ENCODE data around the gene MAD1L1. TPM values are rescaled to one million over a fixed set of nuclear protein-coding genes. Genes with fewer than 3 reads are reported as not detected.

Gene MAD1L1
- total and polyA plus RNA-seq, 2 experiments from 2014 or later: 38.2 to 69.8 TPM

DNA sequence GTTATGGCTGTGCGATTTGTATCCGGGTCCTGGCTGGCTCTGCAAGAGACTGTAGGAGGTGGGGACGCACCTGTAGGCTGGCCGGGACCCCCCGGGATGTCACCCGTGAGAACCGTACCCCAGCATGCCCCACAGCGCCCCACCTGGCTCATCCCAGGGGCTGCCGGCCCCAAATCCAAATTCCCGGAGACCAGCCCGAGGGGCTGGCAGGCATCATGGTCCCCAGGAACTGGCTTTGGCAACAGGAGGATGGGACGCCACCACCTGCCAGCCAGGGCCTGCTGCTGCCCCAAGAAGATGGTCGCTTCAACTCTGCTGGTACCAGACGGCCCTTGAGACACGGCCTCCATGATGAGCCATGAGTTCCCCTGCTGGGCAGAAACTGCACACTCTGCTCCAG, 323.3 kb downstream of the MAD1L1 start:
- Histone ChIP-seq H3K79me2 (ENCODE audit: insufficient read depth) (no peaks in the 10 kb centered on the region), H3K27me3 (replicated peaks; ENCODE audit: insufficient read depth) (no peaks in the 10 kb centered on the region), H3K4me3 (no peak overlapping the region), H3K4me1 (ENCODE audit: insufficient read depth) (no peaks in the 10 kb centered on the region), H3K9ac (no peak overlapping the region), H3K9me3 (ENCODE audit: low read depth) (no peaks in the 10 kb centered on the region), H2AFZ (no peak overlapping the region), H4K20me1 (ENCODE audit: insufficient read depth) (no peaks in the 10 kb centered on the region), H3K4me2 (ENCODE audit: unreplicated experiment) (no peak overlapping the region), H3K27ac (no peak overlapping the region), H3K36me3 (ENCODE audit: low read depth) (no peaks in the 10 kb centered on the region), H3K9me2 (ENCODE audit: insufficient read depth) (no peaks in the 10 kb centered on the region), H3F3A (ENCODE audit: insufficient read depth) (no peaks in the 10 kb centered on the region)
- in situ Hi-C loops (cut with MboI): no loop called here
- 92 to 94% methylated on average over 15 of the region's 15 CpGs for WGBS, 2 experiments (ENCODE audit: low coverage in 1 of 2, low lambda C conversion rate in 2 of 2, missing lambda C conversion rate in 2 of 2)
- TF ChIP-seq EZH2 (IDR thresholded peaks at IDR 0.05; ENCODE audit: insufficient read depth, poor library complexity, severe bottlenecking) (no peak), EZH2phosphoT487 (IDR thresholded peaks at IDR 0.05; ENCODE audit: insufficient read depth, low read depth) (no peak)
- DNase-seq: no peak

DNA sequence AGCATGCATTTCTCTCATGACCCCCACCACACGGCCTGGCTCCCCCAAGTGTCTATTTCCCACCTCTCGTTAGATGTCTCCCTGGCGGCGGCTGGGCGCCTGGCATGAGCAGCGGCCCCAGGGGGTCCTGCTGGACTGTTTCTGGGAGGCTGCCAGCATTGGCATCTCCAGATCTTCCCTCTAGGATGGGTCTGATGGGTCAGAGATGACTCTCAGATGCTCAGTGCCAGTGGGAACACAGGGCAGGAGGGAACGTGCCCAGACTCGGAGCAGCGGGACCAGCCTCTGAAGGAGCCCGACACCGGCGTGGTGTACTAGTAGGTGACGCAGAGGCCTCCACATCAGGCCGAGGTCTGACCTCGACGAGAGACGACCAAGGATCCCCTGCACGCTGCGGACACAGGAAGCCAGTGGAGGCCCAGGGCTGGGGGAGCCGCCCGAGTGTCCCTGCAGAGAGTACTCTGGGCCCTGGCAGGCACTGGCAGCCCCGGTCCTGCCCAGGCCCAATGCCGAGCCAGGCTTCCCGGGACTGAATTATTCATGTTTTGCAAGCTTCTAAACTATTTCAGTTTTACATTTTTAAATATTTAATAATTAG, 323.8 kb downstream of the MAD1L1 start:
- H3K79me2 ChIP-seq (ENCODE audit: insufficient read depth): no peaks in the 10 kb centered on the region
- in situ Hi-C loops (cut with MboI): no loop called here
- no peak overlapping the region for H3K27ac ChIP-seq
- H3K9me3 ChIP-seq (ENCODE audit: low read depth): no peaks in the 10 kb centered on the region
- H3K9me2 ChIP-seq (ENCODE audit: insufficient read depth): no peaks in the 10 kb centered on the region
- WGBS, 2 experiments (ENCODE audit: low coverage in 1 of 2, low lambda C conversion rate in 2 of 2, missing lambda C conversion rate in 2 of 2): 88 to 89% methylated on average over 20 to 24 of the region's 24 CpGs
- H3K9ac ChIP-seq: no peak overlapping the region
- no peaks in the 10 kb centered on the region for H3F3A ChIP-seq (ENCODE audit: insufficient read depth)
- H4K20me1 ChIP-seq (ENCODE audit: insufficient read depth): no peaks in the 10 kb centered on the region
- no peak for DNase-seq
- no peaks in the 10 kb centered on the region for H3K27me3 ChIP-seq (replicated peaks; ENCODE audit: insufficient read depth)
- no peaks in the 10 kb centered on the region for H3K36me3 ChIP-seq (ENCODE audit: low read depth)
- no peak overlapping the region for H3K4me2 ChIP-seq (ENCODE audit: unreplicated experiment)
- H3K4me1 ChIP-seq (ENCODE audit: insufficient read depth): no peaks in the 10 kb centered on the region
- H2AFZ ChIP-seq: no peak overlapping the region
- TF ChIP-seq EZH2 (IDR thresholded peaks at IDR 0.05; ENCODE audit: insufficient read depth, poor library complexity, severe bottlenecking) (no peak), EZH2phosphoT487 (IDR thresholded peaks at IDR 0.05; ENCODE audit: insufficient read depth, low read depth) (no peak)
- H3K4me3 ChIP-seq: no peak overlapping the region

DNA sequence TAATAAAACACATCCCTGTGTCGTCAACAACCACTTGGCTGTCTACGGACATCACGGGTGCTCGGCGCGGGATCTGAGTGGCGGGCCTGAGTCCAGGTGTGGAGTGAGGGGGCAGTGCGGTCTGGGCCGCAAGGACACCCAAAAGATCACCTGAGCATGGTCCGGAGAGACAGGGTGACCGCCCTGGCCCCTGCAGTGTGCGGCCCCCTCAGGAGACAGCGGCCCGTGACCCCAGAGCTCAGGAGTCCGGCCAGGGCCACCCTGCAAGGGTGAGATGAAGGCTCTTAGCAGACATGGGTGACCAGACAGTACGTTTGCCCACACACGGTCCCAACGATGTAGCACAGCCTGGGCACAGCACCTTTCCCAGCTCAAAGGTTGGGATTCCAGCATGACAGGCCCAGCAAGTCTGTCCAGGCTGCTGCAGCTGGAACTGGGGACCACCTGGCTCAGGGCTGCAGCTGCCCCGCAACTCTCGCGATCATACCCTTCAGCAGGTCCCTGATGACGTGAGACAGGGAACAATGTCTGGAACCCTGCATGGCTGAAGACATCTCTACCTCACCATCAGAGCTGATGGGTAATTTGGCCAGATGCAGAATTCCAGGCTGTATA, 324.9 kb downstream of the MAD1L1 start:
- WGBS, 2 experiments (ENCODE audit: low coverage in 1 of 2, low lambda C conversion rate in 2 of 2, missing lambda C conversion rate in 2 of 2): 94 to 95% methylated on average over 22 of the region's 22 CpGs
- no peak for TF ChIP-seq EZH2phosphoT487 (IDR thresholded peaks at IDR 0.05; ENCODE audit: insufficient read depth, low read depth)
- H3K36me3 ChIP-seq (ENCODE audit: low read depth): no peaks in the 10 kb centered on the region
- no peaks in the 10 kb centered on the region for H3K27me3 ChIP-seq (replicated peaks; ENCODE audit: insufficient read depth)
- H3K9ac ChIP-seq: no peak overlapping the region
- no peak overlapping the region for H2AFZ ChIP-seq
- no peaks in the 10 kb centered on the region for H4K20me1 ChIP-seq (ENCODE audit: insufficient read depth)
- in situ Hi-C loops (cut with MboI): no loop called here
- H3K9me3 ChIP-seq (ENCODE audit: low read depth): no peaks in the 10 kb centered on the region
- H3F3A ChIP-seq (ENCODE audit: insufficient read depth): no peaks in the 10 kb centered on the region
- H3K4me3 ChIP-seq: no peak overlapping the region
- no peaks in the 10 kb centered on the region for H3K79me2 ChIP-seq (ENCODE audit: insufficient read depth)
- no peak overlapping the region for H3K27ac ChIP-seq
- no peaks in the 10 kb centered on the region for H3K9me2 ChIP-seq (ENCODE audit: insufficient read depth)
- no peaks in the 10 kb centered on the region for H3K4me1 ChIP-seq (ENCODE audit: insufficient read depth)
- no peak for DNase-seq
- no peak overlapping the region for H3K4me2 ChIP-seq (ENCODE audit: unreplicated experiment)

DNA sequence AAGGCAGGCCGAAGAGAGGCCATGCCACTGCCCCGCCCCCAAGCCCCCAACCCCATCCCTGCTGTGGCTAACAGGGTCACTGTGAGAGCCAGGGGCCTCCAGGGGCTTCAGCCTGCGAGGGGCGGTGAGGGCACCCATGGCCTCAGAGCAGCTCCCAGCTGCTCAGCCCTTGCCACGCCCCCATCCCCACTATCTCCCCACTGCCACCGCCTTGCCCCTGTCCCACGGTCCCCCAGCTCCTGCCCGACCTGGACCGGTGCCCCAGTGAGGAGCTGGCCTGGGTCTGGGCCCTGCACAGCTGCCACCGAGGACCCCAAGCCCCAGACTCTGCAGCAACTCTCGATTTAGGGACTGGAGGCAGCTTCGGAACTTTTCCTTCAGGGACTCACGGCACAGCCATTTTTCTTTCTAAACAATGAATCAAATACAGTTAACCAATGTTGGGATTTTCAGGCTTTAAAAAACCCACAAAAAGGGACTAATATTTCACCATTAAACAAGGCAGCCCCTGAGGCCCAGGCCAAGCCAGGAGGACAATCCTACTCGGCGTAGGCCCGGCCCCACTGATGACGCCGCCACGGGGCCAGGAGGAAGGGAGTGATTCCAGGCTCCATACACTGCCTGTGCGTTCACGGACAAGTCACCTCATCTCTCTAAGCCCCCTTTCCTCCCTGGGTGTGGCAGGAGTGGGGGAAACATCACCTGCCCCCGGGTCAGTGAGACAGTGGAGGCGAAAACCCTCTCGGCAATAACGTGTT, 325.6 kb downstream of the MAD1L1 start:
- H3K4me2 ChIP-seq (ENCODE audit: unreplicated experiment): no peak overlapping the region
- no peaks in the 10 kb centered on the region for H3K4me1 ChIP-seq (ENCODE audit: insufficient read depth)
- TF ChIP-seq EZH2 (IDR thresholded peaks at IDR 0.05; ENCODE audit: insufficient read depth, poor library complexity, severe bottlenecking): no peak
- TF ChIP-seq EZH2phosphoT487 (IDR thresholded peaks at IDR 0.05; ENCODE audit: insufficient read depth, low read depth): no peak
- H3K4me3 ChIP-seq: no peak overlapping the region
- DNase-seq: no peak
- H2AFZ ChIP-seq: no peak overlapping the region
- H3K36me3 ChIP-seq (ENCODE audit: low read depth): no peaks in the 10 kb centered on the region
- no peaks in the 10 kb centered on the region for H3K79me2 ChIP-seq (ENCODE audit: insufficient read depth)
- H3F3A ChIP-seq (ENCODE audit: insufficient read depth): no peaks in the 10 kb centered on the region
- H3K9ac ChIP-seq: no peak overlapping the region
- no peaks in the 10 kb centered on the region for H3K9me3 ChIP-seq (ENCODE audit: low read depth)
- H3K27me3 ChIP-seq (replicated peaks; ENCODE audit: insufficient read depth): no peaks in the 10 kb centered on the region
- no peaks in the 10 kb centered on the region for H4K20me1 ChIP-seq (ENCODE audit: insufficient read depth)
- H3K9me2 ChIP-seq (ENCODE audit: insufficient read depth): no peaks in the 10 kb centered on the region
- in situ Hi-C loops (cut with MboI): no loop called here
- H3K27ac ChIP-seq: no peak overlapping the region
- WGBS, 2 experiments (ENCODE audit: low coverage in 1 of 2, low lambda C conversion rate in 2 of 2, missing lambda C conversion rate in 2 of 2): 92 to 94% methylated on average over 22 to 25 of the region's 25 CpGs
